ENCODE data around the gene WWC2. TPM values are rescaled to one million over a fixed set of nuclear protein-coding genes. Genes with fewer than 3 reads are reported as not detected.
A peak's percentile ranks its signal among the peaks of the same experiment; 100 is the strongest.

Gene WWC2
- total RNA-seq, 2 experiments from 2014 or later = 0.91 to 1.2 TPM

GRCh38 chr4:183327827-183328226, 228.8 kb downstream of the WWC2 start:
- H3K9me3 Mint-ChIP-seq = peaks cover 2% of the 10 kb centered on the region
- ATAC-seq (ENCODE audit: low read depth) = no peak
- H3K27ac Mint-ChIP-seq = no peak overlapping the region
- no peaks in the 10 kb centered on the region for H3K4me1 Mint-ChIP-seq
- H3K27me3 Mint-ChIP-seq = peaks cover 10% of the 10 kb centered on the region
- H3K4me3 Mint-ChIP-seq = no peak overlapping the region
- DNase-seq = no peak
- H3K36me3 Mint-ChIP-seq = peaks cover 2% of the 10 kb centered on the region
- POLR2A ChIA-PET = no interaction called here

GRCh38 chr4:183328832-183329231, 229.8 kb downstream of the WWC2 start:
- Mint-ChIP-seq H3K4me3 (no peak overlapping the region), H3K27ac (no peak overlapping the region), H3K36me3 (peaks cover 2% of the 10 kb centered on the region), H3K4me1 (no peaks in the 10 kb centered on the region), H3K9me3 (peaks cover 2% of the 10 kb centered on the region), H3K27me3 (peaks cover 13% of the 10 kb centered on the region)
- no peak for DNase-seq
- no peak for ATAC-seq (ENCODE audit: low read depth)
- POLR2A ChIA-PET = no interaction called here

- POLR2A ChIA-PET = no interaction called here
- no peak overlapping the region for H3K4me3 Mint-ChIP-seq
Measured at GRCh38 chr4:183329244-183329643, 230.2 kb downstream of the WWC2 start.

GRCh38 chr4:183329954-183330742, 231.1 kb downstream of the WWC2 start:
- POLR2A ChIA-PET = no interaction called here
- Mint-ChIP-seq H3K36me3 (peaks cover 2% of the 10 kb centered on the region), H3K27ac (no peak overlapping the region), H3K4me3 (no peak overlapping the region), H3K4me1 (no peaks in the 10 kb centered on the region), H3K9me3 (peaks cover 2% of the 10 kb centered on the region), H3K27me3 (peaks cover 15% of the 10 kb centered on the region)
- ATAC-seq (ENCODE audit: low read depth) = no peak
- DNase-seq = no peak

More at GRCh38 chr4:183329244-183329643, 230.2 kb downstream of the WWC2 start:
- ATAC-seq (ENCODE audit: low read depth) (no peak), DNase-seq (no peak)
- no peak overlapping the region for H3K27ac Mint-ChIP-seq
- H3K36me3 Mint-ChIP-seq = peaks cover 2% of the 10 kb centered on the region
- H3K4me1 Mint-ChIP-seq = no peaks in the 10 kb centered on the region
- peaks cover 2% of the 10 kb centered on the region for H3K9me3 Mint-ChIP-seq
- peaks cover 14% of the 10 kb centered on the region for H3K27me3 Mint-ChIP-seq

DNA sequence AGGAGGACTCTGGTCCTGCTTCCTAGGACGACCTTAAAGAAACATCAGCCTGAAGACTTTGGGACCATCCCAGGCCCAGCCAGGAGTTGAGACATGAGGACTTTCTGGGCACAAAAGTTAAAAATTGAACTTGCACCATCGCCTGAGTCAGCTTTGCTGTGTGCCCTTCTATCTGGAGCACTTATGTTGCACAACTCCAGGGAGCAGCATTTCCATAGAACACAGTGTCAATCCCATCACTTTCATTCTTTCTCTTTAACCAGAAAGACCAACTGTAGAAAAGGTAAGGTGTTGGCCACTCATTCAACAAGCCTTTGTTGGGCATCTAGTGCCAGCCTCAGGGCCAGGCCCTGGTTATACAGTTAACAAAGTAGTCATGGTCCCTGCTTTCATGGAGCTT, 231.8 kb downstream of the WWC2 start:
- Mint-ChIP-seq H3K27ac (no peak overlapping the region), H3K4me1 (peaks cover 4% of the 10 kb centered on the region), H3K9me3 (peaks cover 2% of the 10 kb centered on the region), H3K36me3 (peaks cover 2% of the 10 kb centered on the region), H3K27me3 (peaks cover 15% of the 10 kb centered on the region), H3K4me3 (no peak overlapping the region)
- DNase-seq (no peak), ATAC-seq (ENCODE audit: low read depth) (no peak)
- POLR2A ChIA-PET = no interaction called here

DNA sequence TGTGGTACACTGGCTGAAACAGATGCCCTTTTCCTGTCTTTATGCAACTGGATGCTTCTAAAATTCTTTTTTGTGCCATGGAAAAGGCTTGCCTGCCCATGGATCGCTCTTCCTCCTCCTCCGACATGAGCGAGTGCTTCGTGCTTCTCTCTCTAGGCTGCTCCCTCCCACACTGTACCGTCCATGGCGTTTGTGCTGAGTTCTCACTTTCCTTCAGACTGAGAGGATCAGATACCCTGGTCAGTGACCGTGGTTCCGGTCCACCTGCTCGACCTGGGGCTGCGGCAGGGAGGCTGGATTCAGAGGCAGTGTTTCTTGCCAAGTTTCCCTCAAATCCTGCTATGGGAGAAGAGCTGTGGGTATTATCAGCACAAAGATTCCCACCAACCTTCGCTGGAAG, 233.4 kb downstream of the WWC2 start:
- peaks cover 9% of the 10 kb centered on the region for H3K4me1 Mint-ChIP-seq
- H3K36me3 Mint-ChIP-seq = no peaks in the 10 kb centered on the region
- peaks cover 17% of the 10 kb centered on the region for H3K27me3 Mint-ChIP-seq
- H3K27ac Mint-ChIP-seq = no peak overlapping the region
- POLR2A ChIA-PET = no interaction called here
- H3K4me3 Mint-ChIP-seq = no peak overlapping the region
- DNase-seq = no peak
- peaks cover 2% of the 10 kb centered on the region for H3K9me3 Mint-ChIP-seq
- ATAC-seq (ENCODE audit: low read depth) = no peak

GRCh38 chr4:183333202-183333601, 234.1 kb downstream of the WWC2 start:
- Mint-ChIP-seq H3K27ac (no peak overlapping the region), H3K4me1 (peaks cover 9% of the 10 kb centered on the region), H3K27me3 (peaks cover 17% of the 10 kb centered on the region), H3K9me3 (peaks cover 2% of the 10 kb centered on the region), H3K36me3 (no peaks in the 10 kb centered on the region), H3K4me3 (no peak overlapping the region)
- ATAC-seq (ENCODE audit: low read depth) = no peak
- no peak for DNase-seq
- POLR2A ChIA-PET = no interaction called here

- DNase-seq = no peak
- H3K4me3 Mint-ChIP-seq = no peak overlapping the region
- H3K4me1 Mint-ChIP-seq = peaks cover 9% of the 10 kb centered on the region
- H3K27ac Mint-ChIP-seq = no peak overlapping the region
- no peak for ATAC-seq (ENCODE audit: low read depth)
- peaks cover under 1% of the 10 kb centered on the region for H3K9me3 Mint-ChIP-seq
- no peaks in the 10 kb centered on the region for H3K36me3 Mint-ChIP-seq
- peaks cover 18% of the 10 kb centered on the region for H3K27me3 Mint-ChIP-seq
- POLR2A ChIA-PET = no interaction called here
Measured at GRCh38 chr4:183333983-183334382, 234.9 kb downstream of the WWC2 start.

DNA sequence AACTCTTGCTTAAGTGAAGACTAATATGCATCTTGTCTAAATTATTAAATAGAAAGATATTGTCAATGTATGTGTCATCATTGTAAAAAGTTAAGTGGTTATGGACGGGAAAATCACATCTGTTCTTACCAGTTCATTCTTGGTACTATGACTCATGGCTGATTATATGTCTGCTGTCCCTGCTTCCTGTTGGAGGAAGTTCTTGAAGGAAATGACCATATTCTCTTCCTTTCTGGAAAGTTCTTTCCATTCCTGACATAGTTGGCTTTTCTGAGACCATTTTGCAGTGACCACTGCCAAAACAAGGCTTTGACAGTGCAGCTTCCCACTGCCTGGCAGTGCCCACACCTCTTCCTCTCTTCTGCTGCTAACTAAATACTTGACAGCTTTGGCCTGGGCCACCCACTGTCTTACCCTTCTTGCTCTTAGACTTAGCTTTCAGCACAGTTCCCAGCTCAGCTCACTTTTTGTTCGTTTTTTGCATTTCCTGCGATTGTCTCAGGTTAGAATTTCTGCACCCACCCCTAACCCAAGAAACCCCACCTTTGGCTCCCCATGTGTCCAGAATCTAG, 236.4 kb downstream of the WWC2 start:
- Mint-ChIP-seq H3K4me3 (no peak overlapping the region), H3K27me3 (peaks cover 22% of the 10 kb centered on the region), H3K4me1 (peaks cover 9% of the 10 kb centered on the region), H3K36me3 (no peaks in the 10 kb centered on the region), H3K9me3 (no peaks in the 10 kb centered on the region), H3K27ac (no peak overlapping the region)
- DNase-seq (no peak), ATAC-seq (ENCODE audit: low read depth) (peak; percentile 33)
- POLR2A ChIA-PET = no interaction called here

- DNase-seq (no peak), ATAC-seq (ENCODE audit: low read depth) (no peak)
- POLR2A ChIA-PET = no interaction called here
- Mint-ChIP-seq H3K36me3 (no peaks in the 10 kb centered on the region), H3K27ac (no peak overlapping the region), H3K4me1 (peaks cover 9% of the 10 kb centered on the region), H3K27me3 (peaks cover 36% of the 10 kb centered on the region), H3K9me3 (no peaks in the 10 kb centered on the region), H3K4me3 (no peak overlapping the region)
Measured at GRCh38 chr4:183337349-183337748, 238.3 kb downstream of the WWC2 start.

DNA sequence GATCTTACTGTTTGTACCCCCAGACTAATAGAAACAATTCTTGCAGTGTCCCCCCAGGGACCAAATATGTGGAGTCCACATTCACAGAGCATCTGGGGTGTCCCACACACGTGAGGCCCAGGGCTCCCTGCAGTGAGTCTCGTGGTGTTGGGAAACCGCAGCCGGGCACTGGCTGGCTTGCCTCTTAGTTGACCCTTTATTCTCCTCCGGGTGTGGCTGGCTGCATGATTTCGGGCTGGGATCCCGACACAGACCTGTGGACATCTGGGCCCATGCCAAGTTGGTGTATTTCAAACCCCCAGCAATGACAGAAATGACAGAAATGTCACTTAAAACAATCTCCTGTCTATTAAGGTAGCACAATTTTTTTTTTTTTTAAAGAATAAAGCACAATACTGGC, 238.8 kb downstream of the WWC2 start:
- POLR2A ChIA-PET = no interaction called here
- peaks cover 31% of the 10 kb centered on the region for H3K27me3 Mint-ChIP-seq
- no peak overlapping the region for H3K4me3 Mint-ChIP-seq
- H3K27ac Mint-ChIP-seq = no peak overlapping the region
- H3K9me3 Mint-ChIP-seq = no peaks in the 10 kb centered on the region
- DNase-seq (no peak), ATAC-seq (ENCODE audit: low read depth) (no peak)
- H3K4me1 Mint-ChIP-seq = peaks cover 9% of the 10 kb centered on the region
- H3K36me3 Mint-ChIP-seq = no peaks in the 10 kb centered on the region

- DNase-seq = no peak
- Mint-ChIP-seq H3K4me3 (peak overlapping the region; percentile 30), H3K36me3 (no peaks in the 10 kb centered on the region), H3K4me1 (peaks cover 2% of the 10 kb centered on the region), H3K27me3 (peaks cover 36% of the 10 kb centered on the region), H3K9me3 (no peaks in the 10 kb centered on the region), H3K27ac (no peak overlapping the region)
- POLR2A ChIA-PET = no interaction called here
- ATAC-seq (ENCODE audit: low read depth) = no peak
Measured at GRCh38 chr4:183342541-183343533, 243.8 kb downstream of the WWC2 start.

DNA sequence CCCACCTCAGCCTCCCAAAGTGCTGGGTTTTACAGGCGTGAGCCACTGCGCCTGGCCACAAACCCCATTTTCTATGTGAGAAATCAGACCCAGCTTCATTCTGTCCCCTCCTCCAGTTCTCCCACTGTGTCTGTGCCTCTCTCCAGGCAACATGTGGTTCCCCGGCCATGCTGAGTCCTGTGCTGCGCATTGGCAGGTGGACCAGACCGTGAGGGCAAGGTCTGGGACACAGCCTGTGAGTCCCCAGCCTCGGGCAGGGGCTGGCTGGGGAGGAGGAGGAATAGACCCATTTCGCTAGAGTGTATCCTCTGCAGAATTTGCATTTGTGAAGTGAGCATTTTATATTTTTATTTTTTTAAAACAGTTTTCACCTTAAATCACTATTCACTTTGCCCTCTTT, 244.7 kb downstream of the WWC2 start:
- peaks cover 32% of the 10 kb centered on the region for H3K27me3 Mint-ChIP-seq
- H3K9me3 Mint-ChIP-seq = no peaks in the 10 kb centered on the region
- no peak for ATAC-seq (ENCODE audit: low read depth)
- H3K36me3 Mint-ChIP-seq = no peaks in the 10 kb centered on the region
- H3K4me3 Mint-ChIP-seq = no peak overlapping the region
- peaks cover 2% of the 10 kb centered on the region for H3K4me1 Mint-ChIP-seq
- no peak for DNase-seq
- H3K27ac Mint-ChIP-seq = no peak overlapping the region
- POLR2A ChIA-PET = no interaction called here
